H9 (cell line): ENCODE results near the gene CAT. TPM values are rescaled to one million over a fixed set of nuclear protein-coding genes. Genes with fewer than 3 reads are reported as not detected.

Experiments
- DNase-seq: peaks from one replicate; pipeline ENCODE4 v3.0.0-alpha.2; 2017
- H2AFZ ChIP-seq: one replicate; pipeline ENCODE4 v1.6.1; 2013; ENCODE audit warnings: mild to moderate bottlenecking, low read length, control low read depth, moderate library complexity
- H2AK5ac ChIP-seq: 2 replicates; pipeline ENCODE4 v1.6.1; 2013; ENCODE audit warnings: low read length, control low read depth, mixed read lengths; ENCODE audit not compliant: insufficient read length
- H2BK120ac ChIP-seq: one replicate; pipeline ENCODE4 v1.6.1; 2013; ENCODE audit warnings: low read depth, mild to moderate bottlenecking, low read length, control low read depth, inconsistent platforms; ENCODE audit not compliant: poor library complexity, severe bottlenecking
- H2BK12ac ChIP-seq: 2 replicates; pipeline ENCODE4 v1.6.1; 2013; ENCODE audit warnings: low read length, control low read depth, mixed read lengths, low read depth; ENCODE audit not compliant: insufficient read length
- H2BK15ac ChIP-seq: 2 replicates; pipeline ENCODE4 v1.6.1; 2013; ENCODE audit warnings: low read depth, low read length, control low read depth
- H2BK20ac ChIP-seq: one replicate; pipeline ENCODE4 v1.6.1; 2013; ENCODE audit warnings: low read depth, mild to moderate bottlenecking, low read length, control low read depth, inconsistent platforms; ENCODE audit not compliant: poor library complexity, severe bottlenecking
- H2BK5ac ChIP-seq: 2 replicates; pipeline ENCODE4 v1.6.1; 2013; ENCODE audit warnings: low read length, control low read depth, mixed read lengths; ENCODE audit not compliant: insufficient read length
- H3K14ac ChIP-seq: 2 replicates; pipeline ENCODE4 v1.6.1; 2013; ENCODE audit warnings: low read length, control low read depth; ENCODE audit not compliant: insufficient read depth
- H3K18ac ChIP-seq: 2 replicates; pipeline ENCODE4 v1.6.1; 2013; ENCODE audit warnings: low read depth, mild to moderate bottlenecking, mixed read lengths, low read length, control low read depth; ENCODE audit not compliant: insufficient read length
- H3K23ac ChIP-seq: 2 replicates; pipeline ENCODE4 v1.6.1; 2013; ENCODE audit warnings: low read length, control low read depth, mixed read lengths, low read depth; ENCODE audit not compliant: insufficient read length
- H3K23me2 ChIP-seq: 2 replicates; pipeline ENCODE4 v1.6.1; 2013; ENCODE audit warnings: low read depth, mild to moderate bottlenecking, mixed read lengths, low read length, control low read depth; ENCODE audit not compliant: insufficient read length, poor library complexity, severe bottlenecking
- H3K27ac ChIP-seq: 2 replicates; pipeline ENCODE4 v1.5.1; 2013; ENCODE audit warnings: low read length, control low read depth, mixed read lengths, low read depth; ENCODE audit not compliant: insufficient read length
- H3K27me3 ChIP-seq: 2 replicates; pipeline ENCODE4 v1.6.1; 2013; ENCODE audit warnings: low read length, control low read depth, inconsistent platforms; ENCODE audit not compliant: insufficient read depth
- H3K4ac ChIP-seq: 2 replicates; pipeline ENCODE4 v1.6.1; 2013; ENCODE audit warnings: low read depth, mild to moderate bottlenecking, control low read depth, inconsistent platforms, low read length, moderate library complexity
- H3K4me1 ChIP-seq: 2 replicates; pipeline ENCODE4 v1.6.1; 2013; ENCODE audit warnings: low read length, control low read depth, inconsistent platforms; ENCODE audit not compliant: insufficient read depth
- H3K4me2 ChIP-seq: 2 replicates; pipeline ENCODE4 v1.6.1; 2013; ENCODE audit warnings: low read length, control low read depth, mixed read lengths; ENCODE audit not compliant: insufficient read length, insufficient read depth
- H3K56ac ChIP-seq: 2 replicates; pipeline ENCODE4 v1.6.1; 2013; ENCODE audit warnings: low read depth, mild to moderate bottlenecking, mixed read lengths, low read length, control low read depth; ENCODE audit not compliant: insufficient read length
- H3K79me1 ChIP-seq: 2 replicates; pipeline ENCODE4 v1.6.1; 2013; ENCODE audit warnings: low read depth, mild to moderate bottlenecking, moderate library complexity, low read length, control low read depth, inconsistent platforms; ENCODE audit not compliant: insufficient read depth, poor library complexity, severe bottlenecking
- H3K79me2 ChIP-seq: 2 replicates; pipeline ENCODE4 v1.6.1; 2013; ENCODE audit warnings: low read length, control low read depth, inconsistent platforms; ENCODE audit not compliant: insufficient read depth
- H3K9ac ChIP-seq: 2 replicates; pipeline ENCODE4 v1.6.1; 2013; ENCODE audit warnings: low read length, control low read depth, mixed read lengths; ENCODE audit not compliant: insufficient read length; ENCODE audit errors: extremely low read depth
- H3K9me3 ChIP-seq: one replicate; pipeline ENCODE4 v1.6.1; 2013; ENCODE audit warnings: low read depth, low read length, inconsistent platforms; ENCODE audit not compliant: control insufficient read depth
- H3T11ph ChIP-seq: one replicate; pipeline ENCODE4 v1.6.1; 2013; ENCODE audit warnings: mild to moderate bottlenecking, low read length, control low read depth, inconsistent platforms
- H4K20me1 ChIP-seq: one replicate; pipeline ENCODE4 v1.6.1; 2013; ENCODE audit not compliant: control insufficient read depth, insufficient read length, insufficient read depth
- H4K5ac ChIP-seq: 2 replicates; pipeline ENCODE4 v1.6.1; 2013; ENCODE audit warnings: low read depth, mild to moderate bottlenecking, mixed read lengths, low read length, control low read depth; ENCODE audit not compliant: insufficient read length
- H4K8ac ChIP-seq: replicated peaks from 2 replicates; pipeline ENCODE4 v1.6.1; 2013; ENCODE audit warnings: low read length, control low read depth, mixed read lengths, low read depth; ENCODE audit not compliant: insufficient read length
- H4K91ac ChIP-seq: 2 replicates; pipeline ENCODE4 v1.6.1; 2013; ENCODE audit warnings: low read depth, mild to moderate bottlenecking, moderate library complexity, mixed read lengths, low read length, control low read depth; ENCODE audit not compliant: insufficient read length
- H3K27ac Mint-ChIP-seq, 3 experiments: 2 replicates in 2 of 3; 3 replicates in 1 of 3; pipeline ENCODE4 v1.8.0; 2020 to 2021; ENCODE audit warnings: mixed read lengths in 3 of 3, mild to moderate bottlenecking in 1 of 3, moderate library complexity in 1 of 3
- H3K27me3 Mint-ChIP-seq: 2 replicates; pipeline ENCODE4 v1.8.0; 2021; ENCODE audit warnings: low read depth, mild to moderate bottlenecking, moderate library complexity, mixed read lengths
- H3K36me3 Mint-ChIP-seq, 3 experiments: 2 replicates in 2 of 3; 3 replicates in 1 of 3; pipeline ENCODE4 v1.8.0; 2020 to 2021; ENCODE audit warnings: low read depth in 3 of 3, mixed read lengths in 3 of 3; ENCODE audit not compliant: insufficient read depth in 1 of 3
- H3K4me1 Mint-ChIP-seq, 2 experiments: 2 replicates each; pipeline ENCODE4 v1.8.0; 2020; ENCODE audit warnings: mixed read lengths in 2 of 2
- H3K4me3 Mint-ChIP-seq, 2 experiments: 2 replicates in 1 of 2; 3 replicates in 1 of 2; pipeline ENCODE4 v1.8.0; 2020 to 2021; ENCODE audit warnings: mild to moderate bottlenecking in 2 of 2, mixed read lengths in 2 of 2, moderate library complexity in 1 of 2
- H3K9me3 Mint-ChIP-seq, 2 experiments: 2 replicates in 1 of 2; 3 replicates in 1 of 2; pipeline ENCODE4 v1.8.0; 2020; ENCODE audit warnings: mild to moderate bottlenecking in 2 of 2, mixed read lengths in 2 of 2, moderate library complexity in 1 of 2
- WGBS: extraction: QIAGEN DNeasy Blood & Tissue Kit; methylation state at CpG from one replicate; pipeline ENCODE4 v1.1.7; 2013; ENCODE audit warnings: missing lambda C conversion rate, low lambda C conversion rate, mixed read lengths; ENCODE audit not compliant: insufficient read length; ENCODE audit errors: extremely low coverage; 5-methylcytosine and 5-hydroxymethylcytosine counted together
- total RNA-seq: library from RNA; stranded (reverse); gene quantifications from 2 replicates; pipeline ENCODE4 v1.2.1, GENCODE V29; 2021
- TF ChIP-seq, protein P1 (sequence below): fragments of 200-600 bp; sonication (generic); conservative IDR thresholded peaks from 3 replicates; pipeline ENCODE4 v1.8.0; 2021; ENCODE audit warnings: antibody characterized with exemption, mild to moderate bottlenecking

The CAT gene
- total RNA-seq, 1 experiment from 2014 or later, result 9.9 TPM

DNA sequence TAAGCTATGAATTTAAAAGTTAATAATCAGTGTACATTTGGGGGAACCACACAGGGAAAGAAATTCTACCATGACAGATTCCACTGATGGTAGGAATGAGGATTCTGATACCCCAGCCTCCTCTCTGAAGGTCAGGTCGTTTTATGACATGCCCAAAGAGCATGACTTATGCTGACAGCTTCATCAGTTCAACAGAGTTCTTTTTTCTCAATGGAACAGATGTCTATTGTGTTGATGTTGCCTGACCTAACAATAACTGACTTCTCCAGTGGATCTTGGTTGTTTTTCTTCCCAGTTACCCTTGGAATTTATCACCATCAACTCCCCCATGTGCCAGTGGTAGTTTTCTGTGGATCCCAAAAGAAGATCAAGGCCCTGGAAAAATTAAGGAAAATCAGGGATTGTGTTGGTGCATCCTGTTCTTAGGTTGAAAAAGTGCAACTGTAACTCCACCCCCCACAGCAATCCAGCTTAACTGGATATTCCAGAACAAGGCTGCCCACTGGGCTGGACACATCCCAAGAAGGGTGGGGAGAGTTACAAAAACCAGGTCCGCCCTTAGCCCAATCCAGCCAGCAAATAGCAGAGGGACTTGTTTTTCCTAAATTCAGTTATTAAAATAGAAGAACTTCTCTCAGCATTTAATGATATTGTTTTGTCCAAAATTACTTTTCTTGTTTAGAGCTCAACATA, 31.5 kb upstream of the CAT start:
- Histone ChIP-seq H3K4me2 (no peak overlapping the region), H3K23ac (no peak overlapping the region), H2BK5ac (no peak overlapping the region), H2BK15ac (no peak overlapping the region), H3K27me3 (no peaks in the 10 kb centered on the region), H2BK20ac (no peak overlapping the region), H4K8ac (no peak overlapping the region), H2BK120ac (no peak overlapping the region), H3K9ac (no peak overlapping the region), H4K5ac (no peak overlapping the region), H3K79me1 (no peaks in the 10 kb centered on the region), H2AK5ac (no peak overlapping the region), H3K4ac (no peak overlapping the region), H4K20me1 (no peaks in the 10 kb centered on the region), H3K14ac (no peak overlapping the region), H3K79me2 (no peaks in the 10 kb centered on the region), H3T11ph (no peak overlapping the region), H3K9me3 (no peaks in the 10 kb centered on the region), H2BK12ac (no peak overlapping the region), H2AFZ (no peak overlapping the region), H3K56ac (no peak overlapping the region), H4K91ac (no peak overlapping the region), H3K23me2 (no peaks in the 10 kb centered on the region), H3K18ac (no peak overlapping the region), H3K27ac (no peak overlapping the region), H3K4me1 (no peaks in the 10 kb centered on the region)
- Mint-ChIP-seq H3K27ac (no peak overlapping the region), H3K36me3 (no peaks in the 10 kb centered on the region; a peak in 1 of 7 replicates), H3K4me1 (peaks cover 0 to 4% of the 10 kb centered on the region in 2 experiments; a peak in 1 of 4 replicates), H3K9me3 (no peaks in the 10 kb centered on the region; a peak in 1 of 5 replicates), H3K27me3 (peaks cover 20% of the 10 kb centered on the region), H3K4me3 (no peak overlapping the region)
- WGBS, result no CpG with 5 or more reads among the region's 2 CpGs
- TF ChIP-seq, protein P1, sequence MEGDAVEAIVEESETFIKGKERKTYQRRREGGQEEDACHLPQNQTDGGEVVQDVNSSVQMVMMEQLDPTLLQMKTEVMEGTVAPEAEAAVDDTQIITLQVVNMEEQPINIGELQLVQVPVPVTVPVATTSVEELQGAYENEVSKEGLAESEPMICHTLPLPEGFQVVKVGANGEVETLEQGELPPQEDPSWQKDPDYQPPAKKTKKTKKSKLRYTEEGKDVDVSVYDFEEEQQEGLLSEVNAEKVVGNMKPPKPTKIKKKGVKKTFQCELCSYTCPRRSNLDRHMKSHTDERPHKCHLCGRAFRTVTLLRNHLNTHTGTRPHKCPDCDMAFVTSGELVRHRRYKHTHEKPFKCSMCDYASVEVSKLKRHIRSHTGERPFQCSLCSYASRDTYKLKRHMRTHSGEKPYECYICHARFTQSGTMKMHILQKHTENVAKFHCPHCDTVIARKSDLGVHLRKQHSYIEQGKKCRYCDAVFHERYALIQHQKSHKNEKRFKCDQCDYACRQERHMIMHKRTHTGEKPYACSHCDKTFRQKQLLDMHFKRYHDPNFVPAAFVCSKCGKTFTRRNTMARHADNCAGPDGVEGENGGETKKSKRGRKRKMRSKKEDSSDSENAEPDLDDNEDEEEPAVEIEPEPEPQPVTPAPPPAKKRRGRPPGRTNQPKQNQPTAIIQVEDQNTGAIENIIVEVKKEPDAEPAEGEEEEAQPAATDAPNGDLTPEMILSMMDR, result no peak
- DNase-seq, result no peak
